SK-N-SH treated with all-trans-retinoic acid at 6 μM for 48 hours (cell line): ENCODE results near the gene POLD1.

Experiments
- ATAC-seq: fragments of 200-7000 bp; cut with Tn5 transposase; 3 replicates; pipeline ENCODE4 v1.9.1; 2020; ENCODE audit warnings: mild to moderate bottlenecking, moderate library complexity
- ARNTL ChIP-seq: fragments of 450-650 bp; formaldehyde crosslinking; IDR thresholded peaks from 2 replicates; pipeline ENCODE4 v1.5.0; 2020; ENCODE audit warnings: low read depth, mild to moderate bottlenecking, moderate library complexity, borderline replicate concordance
- BACH2 ChIP-seq: fragments of 250-450 bp; sonication (Bioruptor Pico); IDR thresholded peaks from 2 replicates; pipeline ENCODE4 v1.9.0; 2021; ENCODE audit warnings: mild to moderate bottlenecking, borderline replicate concordance
- CREB5 ChIP-seq: fragments of 250-450 bp; sonication (Bioruptor Pico); IDR thresholded peaks from 2 replicates; pipeline ENCODE4 v1.5.1; 2020; ENCODE audit warnings: low read depth, mild to moderate bottlenecking, moderate library complexity
- CSDC2 ChIP-seq: fragments of 250-450 bp; sonication (Bioruptor Pico); IDR thresholded peaks from 2 replicates; pipeline ENCODE4 v1.5.0; 2020; ENCODE audit warnings: mild to moderate bottlenecking, moderate library complexity
- CSRNP3 ChIP-seq: fragments of 250-450 bp; sonication (Bioruptor Pico); IDR thresholded peaks from 2 replicates; pipeline ENCODE4 v1.5.1; 2021; ENCODE audit warnings: mild to moderate bottlenecking, moderate library complexity
- ESRRG ChIP-seq: fragments of 250-450 bp; sonication (Bioruptor Pico); IDR thresholded peaks from 2 replicates; pipeline ENCODE4 v1.6.1; 2021; ENCODE audit warnings: mild to moderate bottlenecking
- ISL1 ChIP-seq: fragments of 250-450 bp; sonication (Bioruptor Pico); IDR thresholded peaks from 2 replicates; pipeline ENCODE4 v2.1.2; 2022; ENCODE audit warnings: mild to moderate bottlenecking, moderate library complexity
- OSR1 ChIP-seq: fragments of 250-450 bp; sonication (Bioruptor Pico); IDR thresholded peaks from 2 replicates; pipeline ENCODE4 v1.8.0; 2022; ENCODE audit warnings: moderate library complexity, mild to moderate bottlenecking, inconsistent platforms
- PATZ1 ChIP-seq: fragments of 250-450 bp; sonication (Bioruptor Pico); IDR thresholded peaks from 2 replicates; pipeline ENCODE4 v1.8.0; 2020; ENCODE audit warnings: mild to moderate bottlenecking, moderate library complexity, borderline replicate concordance
- POU6F1 ChIP-seq: fragments of 250-450 bp; sonication (Bioruptor Pico); IDR thresholded peaks from 2 replicates; pipeline ENCODE4 v1.8.0; 2021; ENCODE audit warnings: low read depth, mild to moderate bottlenecking, moderate library complexity, borderline replicate concordance
- PPARA ChIP-seq: fragments of 250-450 bp; sonication (Bioruptor Pico); IDR thresholded peaks from 2 replicates; pipeline ENCODE4 v1.5.0; 2020; ENCODE audit warnings: mild to moderate bottlenecking, borderline replicate concordance
- RARB ChIP-seq: fragments of 250-450 bp; sonication (Bioruptor Pico); IDR thresholded peaks from 2 replicates; pipeline ENCODE4 v1.8.0; 2021; ENCODE audit warnings: mild to moderate bottlenecking, moderate library complexity
- SNAI2 ChIP-seq: fragments of 250-450 bp; sonication (Bioruptor Pico); IDR thresholded peaks from 2 replicates; pipeline ENCODE4 v1.5.0; 2020; ENCODE audit warnings: mild to moderate bottlenecking, moderate library complexity
- TOX ChIP-seq: fragments of 250-450 bp; sonication (Bioruptor Pico); IDR thresholded peaks from 2 replicates; pipeline ENCODE4 v1.8.0; 2021; ENCODE audit warnings: mild to moderate bottlenecking, moderate library complexity, borderline replicate concordance
- TSHZ2 ChIP-seq: fragments of 250-450 bp; sonication (Bioruptor Pico); IDR thresholded peaks from 2 replicates; pipeline ENCODE4 v1.5.0; 2020; ENCODE audit warnings: mild to moderate bottlenecking, moderate library complexity
- ZC3H10 ChIP-seq: fragments of 250-450 bp; sonication (Bioruptor Pico); IDR thresholded peaks from 2 replicates; pipeline ENCODE4 v1.5.1; 2021; ENCODE audit warnings: mild to moderate bottlenecking, moderate library complexity
- ZFP3 ChIP-seq: fragments of 250-450 bp; sonication (Bioruptor Pico); IDR thresholded peaks from 2 replicates; pipeline ENCODE4 v1.5.0; 2020; ENCODE audit warnings: mild to moderate bottlenecking, moderate library complexity
- ZFP30 ChIP-seq: fragments of 450-650 bp; formaldehyde crosslinking; IDR thresholded peaks from 2 replicates; pipeline ENCODE4 v1.5.0; 2022; ENCODE audit warnings: mild to moderate bottlenecking, moderate library complexity
- ZNF565 ChIP-seq: fragments of 450-650 bp; formaldehyde crosslinking; conservative IDR thresholded peaks from 2 replicates; pipeline ENCODE4 v1.5.0; 2020; ENCODE audit warnings: low read depth, mild to moderate bottlenecking, moderate library complexity
- ZNF70 ChIP-seq: fragments of 450-650 bp; formaldehyde crosslinking; IDR thresholded peaks from 2 replicates; pipeline ENCODE4 v1.5.0; 2020; ENCODE audit warnings: mild to moderate bottlenecking, moderate library complexity
- ZNF8 ChIP-seq: fragments of 450-650 bp; formaldehyde crosslinking; IDR thresholded peaks from 2 replicates; pipeline ENCODE4 v1.5.0; 2020; ENCODE audit warnings: mild to moderate bottlenecking, moderate library complexity

POLD1 gene

GRCh38 chr19:50378863-50379236 is 5.3 kb upstream of the POLD1 start:
- no peak for TF ChIP-seq BACH2
- TF ChIP-seq ZNF8 (CRISPR knock-in tag), result no peak
- no peak for TF ChIP-seq CSRNP3 (CRISPR knock-in tag)
- no peak for TF ChIP-seq TSHZ2 (CRISPR knock-in tag)
- no peak for TF ChIP-seq ESRRG (CRISPR knock-in tag)
- no peak for TF ChIP-seq ZFP3
- no peak for TF ChIP-seq OSR1 (CRISPR knock-in tag)
- TF ChIP-seq ZC3H10 (CRISPR knock-in tag), result no peak
- TF ChIP-seq TOX (CRISPR knock-in tag), result no peak
- no peak for TF ChIP-seq ARNTL (CRISPR knock-in tag)
- no peak for TF ChIP-seq SNAI2 (CRISPR knock-in tag)
- no peak for TF ChIP-seq POU6F1
- TF ChIP-seq CSDC2 (CRISPR knock-in tag), result no peak
- TF ChIP-seq ZNF565 (CRISPR knock-in tag), result no peak
- no peak for TF ChIP-seq ISL1 (CRISPR knock-in tag)
- no peak for TF ChIP-seq ZFP30 (CRISPR knock-in tag)
- no peak for TF ChIP-seq ZNF70 (CRISPR knock-in tag)
- TF ChIP-seq PATZ1 (CRISPR knock-in tag), result no peak
- no peak for TF ChIP-seq PPARA
- no peak for TF ChIP-seq CREB5 (CRISPR knock-in tag)
- ATAC-seq, result no peak

GRCh38 chr19:50379602-50380001 is 4.5 kb upstream of the POLD1 start:
- no peak for ATAC-seq
- TF ChIP-seq RARB (CRISPR knock-in tag), result no peak
- TF ChIP-seq TSHZ2 (CRISPR knock-in tag), result no peak
- TF ChIP-seq ZNF565 (CRISPR knock-in tag), result no peak
- no peak for TF ChIP-seq OSR1 (CRISPR knock-in tag)
- TF ChIP-seq CREB5 (CRISPR knock-in tag), result no peak
- TF ChIP-seq ARNTL (CRISPR knock-in tag), result no peak
